Prostate gland (tissue), 2 donors: ENCODE measurements around the gene ENTREP1. TPM values are rescaled to one million over a fixed set of nuclear protein-coding genes. Genes with fewer than 3 reads are reported as not detected.

Experiments
- DNase-seq: peaks from one replicate; pipeline ENCODE4 v3.0.0-alpha.2; 2019; ENCODE audit warnings: low spot score
- H3K27ac ChIP-seq, 2 donors: fragments of 200-600 bp; sonication (generic); 2 replicates each; pipeline ENCODE4 v1.5.1; 2017 to 2019
- H3K27me3 ChIP-seq: fragments of 200-600 bp; sonication (generic); replicated peaks from 2 replicates; pipeline ENCODE4 v1.5.1; 2019; ENCODE audit not compliant: insufficient read depth
- H3K36me3 ChIP-seq, 2 donors: fragments of 200-600 bp; sonication (generic); 1 replicate in 1 of 2; 2 replicates in 1 of 2; pipeline versions ENCODE4 v1.5.1 to v1.8.1; 2017 to 2019
- H3K4me1 ChIP-seq: fragments of 200-600 bp; sonication (generic); replicated peaks from 2 replicates; pipeline ENCODE4 v1.5.1; 2019
- H3K4me3 ChIP-seq, 2 donors: fragments of 200-600 bp; sonication (generic); 2 replicates each; pipeline ENCODE4 v1.5.1; 2017 to 2019
- H3K9me3 ChIP-seq: fragments of 200-600 bp; sonication (generic); 2 replicates; pipeline ENCODE4 v1.5.1; 2017
- POLR2A ChIP-seq: fragments of 450-650 bp; IDR thresholded peaks from one replicate; pipeline ENCODE4 v1.6.1; 2016; ENCODE audit warnings: antibody characterized with exemption, mild to moderate bottlenecking
- POLR2AphosphoS5 ChIP-seq: sonication (generic); formaldehyde crosslinking; IDR thresholded peaks from one replicate; pipeline ENCODE4 v1.6.1; 2017; ENCODE audit warnings: antibody characterized with exemption
- WGBS: methylation state at CpG from one replicate; pipeline ENCODE4 v1.1.5; 2018; 5-methylcytosine and 5-hydroxymethylcytosine counted together
- intact Hi-C: fragments of 100-400 bp; cut with DNase I; formaldehyde crosslinking; loops from one replicate; pipeline ENCODE4 v1.14.2; 2022
- total RNA-seq, 2 donors: library from RNA; depleted of rRNA; stranded (reverse); fragments of >200 nt; gene quantifications; one replicate each; pipeline ENCODE4 v1.1.0, GENCODE V29; 2016
- TF ChIP-seq, protein P1 (sequence below), 4 experiments: fragments of 200-600 bp in 2 of 4; fragments of 450-650 bp in 2 of 4; sonication (generic) in 2 of 4; IDR thresholded peaks; 1 replicate in 3 of 4; 2 replicates in 1 of 4; pipeline ENCODE4 v1.5.1; 2016 to 2019; ENCODE audit warnings: antibody characterized with exemption in 4 of 4, mild to moderate bottlenecking in 2 of 4, moderate library complexity in 2 of 4

ENTREP1 gene
- total RNA-seq, 2 donors from 2014 or later, result 10.2 to 32.8 TPM

DNA sequence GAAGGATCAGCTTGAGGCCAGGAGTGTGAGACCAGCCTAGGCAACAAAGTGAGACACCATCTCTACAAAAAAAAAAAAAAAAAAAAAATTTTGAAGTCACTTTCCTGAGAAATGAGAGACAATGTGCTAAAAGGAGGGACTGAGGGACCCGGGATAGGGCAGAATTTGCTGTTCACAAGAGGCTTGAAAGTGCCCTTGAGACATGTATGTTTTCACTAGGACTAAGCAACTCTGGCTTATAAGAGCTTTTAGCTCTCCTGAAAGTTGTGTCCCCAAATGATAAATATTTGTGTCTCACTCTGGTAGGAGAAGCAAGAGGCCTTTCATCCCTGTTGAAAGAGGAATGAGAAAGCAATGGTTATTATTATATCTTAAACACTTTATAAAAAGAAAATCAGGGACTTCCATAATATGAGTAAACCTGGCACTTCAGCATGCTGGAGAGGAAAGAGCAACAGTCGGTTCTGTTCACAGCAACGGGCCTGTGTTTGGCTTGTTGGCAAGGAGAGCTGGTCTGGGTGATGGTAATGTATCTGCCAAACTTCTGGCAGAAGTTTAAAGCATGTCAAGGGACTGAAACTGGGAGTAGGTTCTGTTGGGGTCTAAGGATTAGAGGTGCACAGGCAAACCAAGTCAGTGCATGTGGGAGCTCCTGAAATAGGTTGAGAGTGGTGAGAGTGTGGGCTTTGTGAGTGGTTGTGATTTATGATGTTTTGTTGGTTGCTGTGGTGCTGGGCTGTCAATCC, 32.2 kb downstream of the ENTREP1 start:
- Histone ChIP-seq H3K36me3 (no peaks in the 10 kb centered on the region), H3K9me3 (no peaks in the 10 kb centered on the region), H3K27me3 (no peaks in the 10 kb centered on the region), H3K4me3 (no peak overlapping the region), H3K27ac (peak overlapping the region; percentile 17), H3K4me1 (peaks cover 5% of the 10 kb centered on the region)
- 21% methylated on average over 3 of the region's 3 CpGs for WGBS
- no peak for DNase-seq
- TF ChIP-seq POLR2A (no peak), POLR2AphosphoS5 (no peak)
- TF ChIP-seq, protein P1, sequence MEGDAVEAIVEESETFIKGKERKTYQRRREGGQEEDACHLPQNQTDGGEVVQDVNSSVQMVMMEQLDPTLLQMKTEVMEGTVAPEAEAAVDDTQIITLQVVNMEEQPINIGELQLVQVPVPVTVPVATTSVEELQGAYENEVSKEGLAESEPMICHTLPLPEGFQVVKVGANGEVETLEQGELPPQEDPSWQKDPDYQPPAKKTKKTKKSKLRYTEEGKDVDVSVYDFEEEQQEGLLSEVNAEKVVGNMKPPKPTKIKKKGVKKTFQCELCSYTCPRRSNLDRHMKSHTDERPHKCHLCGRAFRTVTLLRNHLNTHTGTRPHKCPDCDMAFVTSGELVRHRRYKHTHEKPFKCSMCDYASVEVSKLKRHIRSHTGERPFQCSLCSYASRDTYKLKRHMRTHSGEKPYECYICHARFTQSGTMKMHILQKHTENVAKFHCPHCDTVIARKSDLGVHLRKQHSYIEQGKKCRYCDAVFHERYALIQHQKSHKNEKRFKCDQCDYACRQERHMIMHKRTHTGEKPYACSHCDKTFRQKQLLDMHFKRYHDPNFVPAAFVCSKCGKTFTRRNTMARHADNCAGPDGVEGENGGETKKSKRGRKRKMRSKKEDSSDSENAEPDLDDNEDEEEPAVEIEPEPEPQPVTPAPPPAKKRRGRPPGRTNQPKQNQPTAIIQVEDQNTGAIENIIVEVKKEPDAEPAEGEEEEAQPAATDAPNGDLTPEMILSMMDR (IDR thresholded peaks at IDR 0.05), result no peak
- intact Hi-C loops, result no loop called here

GRCh38 chr9:69357821-69358220, 32.8 kb downstream of the ENTREP1 start:
- no peak for TF ChIP-seq POLR2AphosphoS5
- TF ChIP-seq, protein P1 (IDR thresholded peaks at IDR 0.05), result no peak
- no peak for TF ChIP-seq POLR2A
- 60% methylated on average over 4 of the region's 4 CpGs for WGBS

DNA sequence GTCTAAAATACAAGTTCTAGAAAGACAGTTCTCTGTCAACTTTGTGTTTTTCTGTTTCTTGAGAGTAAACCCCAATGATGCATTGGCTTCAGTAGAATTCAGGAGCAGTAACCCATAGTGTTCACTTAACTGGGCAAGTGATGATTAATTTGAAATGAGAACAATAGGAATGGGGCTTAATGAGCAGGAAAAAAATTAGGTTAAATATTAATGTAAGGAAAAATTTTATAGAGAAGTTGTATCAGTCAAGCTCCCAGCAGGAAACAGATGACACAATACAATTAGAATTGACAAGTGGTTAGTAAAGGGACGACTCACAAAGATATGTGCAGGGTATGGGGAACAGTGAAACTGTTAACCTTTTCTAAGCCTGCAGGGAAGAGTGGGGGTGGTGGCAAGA, 38.2 kb downstream of the ENTREP1 start:
- no peak overlapping the region for H3K4me3 ChIP-seq
- no peak overlapping the region for H3K27ac ChIP-seq
- intact Hi-C loops, result no loop called here
- TF ChIP-seq POLR2A (no peak), POLR2AphosphoS5 (no peak)
- TF ChIP-seq, protein P1 (IDR thresholded peaks at IDR 0.05), result no peak
- H3K27me3 ChIP-seq, result no peaks in the 10 kb centered on the region
- no peak for DNase-seq
- WGBS, result 28% methylated on average over 1 of the region's 1 CpG
- H3K9me3 ChIP-seq, result no peaks in the 10 kb centered on the region
- H3K36me3 ChIP-seq, result no peaks in the 10 kb centered on the region
- no peaks in the 10 kb centered on the region for H3K4me1 ChIP-seq

More at GRCh38 chr9:69357821-69358220, 32.8 kb downstream of the ENTREP1 start:
- DNase-seq, result no peak
- Histone ChIP-seq H3K9me3 (no peaks in the 10 kb centered on the region), H3K27me3 (no peaks in the 10 kb centered on the region), H3K4me3 (no peak overlapping the region), H3K4me1 (peaks cover 5% of the 10 kb centered on the region), H3K27ac (no peak overlapping the region), H3K36me3 (no peaks in the 10 kb centered on the region)
- intact Hi-C loops, result no loop called here

DNA sequence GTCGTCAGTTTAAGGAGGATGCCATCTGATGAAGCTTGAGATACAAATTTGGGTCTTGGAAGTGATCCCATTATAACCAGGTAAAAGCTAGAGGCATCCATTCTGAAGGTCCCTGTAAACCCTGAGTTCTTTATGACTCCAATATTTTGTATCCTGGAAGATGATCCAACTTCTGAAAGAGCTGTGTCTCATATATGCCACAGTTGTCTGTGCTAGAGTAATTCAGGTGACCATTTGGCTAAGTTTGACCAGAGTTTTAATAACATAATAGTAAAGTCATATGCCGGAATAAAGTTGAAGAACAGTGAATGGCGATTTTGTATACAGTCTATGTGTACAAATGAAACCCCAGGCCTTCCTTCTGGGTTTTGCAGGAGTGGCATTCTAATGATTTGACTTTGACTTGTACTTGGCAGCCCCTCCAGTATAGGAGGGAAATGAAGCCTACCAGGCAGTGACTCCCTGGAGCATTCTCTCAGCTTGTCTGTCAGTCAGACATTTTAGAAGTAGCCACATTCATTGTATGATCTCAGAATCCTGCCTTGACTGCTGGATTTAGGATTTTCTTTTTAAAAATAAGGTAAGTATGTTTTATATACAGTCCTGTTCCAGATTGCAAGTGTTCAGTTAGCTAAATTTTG, 39.6 kb downstream of the ENTREP1 start:
- no peak overlapping the region for H3K4me3 ChIP-seq
- DNase-seq, result no peak
- H3K27me3 ChIP-seq, result no peaks in the 10 kb centered on the region
- WGBS, result 73% methylated on average over 3 of the region's 3 CpGs
- H3K4me1 ChIP-seq, result no peaks in the 10 kb centered on the region
- no peaks in the 10 kb centered on the region for H3K9me3 ChIP-seq
- H3K27ac ChIP-seq, result no peak overlapping the region
- intact Hi-C loops, result no loop called here
- no peaks in the 10 kb centered on the region for H3K36me3 ChIP-seq
- TF ChIP-seq POLR2AphosphoS5 (no peak), POLR2A (no peak)
- TF ChIP-seq, protein P1 (IDR thresholded peaks at IDR 0.05), result no peak

- intact Hi-C loops, result no loop called here
- H3K9me3 ChIP-seq, result no peaks in the 10 kb centered on the region
- no peak for TF ChIP-seq POLR2A
- TF ChIP-seq, protein P1 (IDR thresholded peaks at IDR 0.05), result no peak
- TF ChIP-seq POLR2AphosphoS5, result no peak
- 36% methylated on average over 2 of the region's 2 CpGs for WGBS
- DNase-seq, result no peak
- no peak overlapping the region for H3K27ac ChIP-seq
- no peaks in the 10 kb centered on the region for H3K4me1 ChIP-seq
- no peak overlapping the region for H3K4me3 ChIP-seq
- H3K36me3 ChIP-seq, result no peaks in the 10 kb centered on the region
- H3K27me3 ChIP-seq, result no peaks in the 10 kb centered on the region
Observed at GRCh38 chr9:69370430-69370829, 45.4 kb downstream of the ENTREP1 start.
